Upper lobe of right lung (tissue), 1 donor: ENCODE results near the gene NTNG2. TPM values are rescaled to one million over a fixed set of nuclear protein-coding genes. Genes with fewer than 3 reads are reported as not detected.

Experiments used
- ATAC-seq: fragments of 200-7000 bp; cut with Tn5 transposase; one replicate; pipeline ENCODE4 v1.9.1; 2020; ENCODE audit warnings: mild to moderate bottlenecking, moderate library complexity
- DNase-seq: peaks from one replicate; pipeline ENCODE4 v3.0.0-alpha.2; 2020
- H3K27ac ChIP-seq: fragments of 200-600 bp; one replicate; pipeline ENCODE4 v1.8.0; 2022
- H3K27me3 ChIP-seq: fragments of 200-600 bp; one replicate; pipeline ENCODE4 v1.8.0; 2022; ENCODE audit warnings: mild to moderate bottlenecking
- H3K36me3 ChIP-seq: fragments of 200-600 bp; one replicate; pipeline ENCODE4 v1.8.0; 2022
- H3K4me1 ChIP-seq: fragments of 200-600 bp; one replicate; pipeline ENCODE4 v1.8.0; 2022
- H3K4me3 ChIP-seq: fragments of 200-600 bp; one replicate; pipeline ENCODE4 v1.8.0; 2022; ENCODE audit warnings: mild to moderate bottlenecking
- H3K9me3 ChIP-seq: fragments of 200-600 bp; one replicate; pipeline ENCODE4 v1.8.0; 2022
- CTCF ChIP-seq: fragments of 200-600 bp; IDR thresholded peaks from one replicate; pipeline ENCODE4 v1.8.0; 2022; ENCODE audit warnings: antibody characterized with exemption
- intact Hi-C: fragments of 100-400 bp; cut with DNase I; formaldehyde crosslinking; loops from one replicate; pipeline ENCODE4 v1.11.0; 2022
- total RNA-seq: library from RNA; stranded (reverse); fragmentation: NEBNext Ultra II Directional; extraction: Animal tissue kit (Norgen Biotek cat#: 25700); gene quantifications from one replicate; pipeline ENCODE4 v1.2.1, GENCODE V29; 2021
- donor health status: DM: no; HTN: yes; CAD: no; lungs with severe emphysema.

Gene NTNG2
- total RNA-seq, 1 donor from 2014 or later = 7.6 TPM

GRCh38 chr9:132163876-132164603 is 2.2 kb downstream of the NTNG2 start:
- H3K36me3 ChIP-seq = no peaks in the 10 kb centered on the region
- H3K9me3 ChIP-seq = no peaks in the 10 kb centered on the region
- DNase-seq (no peak), ATAC-seq (no peak)
- H3K4me1 ChIP-seq = peaks cover 24% of the 10 kb centered on the region
- TF ChIP-seq CTCF = no peak
- peak overlapping the region; percentile 42 for H3K4me3 ChIP-seq
- H3K27ac ChIP-seq = no peak overlapping the region
- intact Hi-C loops = no loop called here
- peaks cover 73% of the 10 kb centered on the region for H3K27me3 ChIP-seq

GRCh38 chr9:132164604-132165362 is 2.9 kb downstream of the NTNG2 start:
- H3K4me3 ChIP-seq = no peak overlapping the region
- no peak overlapping the region for H3K27ac ChIP-seq
- DNase-seq (no peak), ATAC-seq (no peak)
- peaks cover 24% of the 10 kb centered on the region for H3K4me1 ChIP-seq
- H3K27me3 ChIP-seq = peaks cover 65% of the 10 kb centered on the region
- TF ChIP-seq CTCF = no peak
- intact Hi-C loops = no loop called here
- no peaks in the 10 kb centered on the region for H3K9me3 ChIP-seq
- H3K36me3 ChIP-seq = no peaks in the 10 kb centered on the region

GRCh38 chr9:132166599-132166998 is 4.7 kb downstream of the NTNG2 start:
- DNase-seq (no peak), ATAC-seq (peak; percentile 35)
- Histone ChIP-seq H3K9me3 (no peaks in the 10 kb centered on the region), H3K27ac (no peak overlapping the region), H3K36me3 (no peaks in the 10 kb centered on the region), H3K4me1 (peaks cover 15% of the 10 kb centered on the region), H3K27me3 (peaks cover 57% of the 10 kb centered on the region), H3K4me3 (no peak overlapping the region)
- no peak for TF ChIP-seq CTCF
- intact Hi-C loops = no loop called here

- intact Hi-C loops = no loop called here
- TF ChIP-seq CTCF = no peak
- ATAC-seq (no peak), DNase-seq (no peak)
- H3K4me1 ChIP-seq = peaks cover 15% of the 10 kb centered on the region
- H3K9me3 ChIP-seq = no peaks in the 10 kb centered on the region
- peaks cover 56% of the 10 kb centered on the region for H3K27me3 ChIP-seq
- no peaks in the 10 kb centered on the region for H3K36me3 ChIP-seq
- no peak overlapping the region for H3K27ac ChIP-seq
- no peak overlapping the region for H3K4me3 ChIP-seq
These were observed 5.3 kb downstream of the NTNG2 start for GRCh38 chr9:132167192-132167591.

GRCh38 chr9:132168347-132168746 is 6.5 kb downstream of the NTNG2 start:
- no peaks in the 10 kb centered on the region for H3K9me3 ChIP-seq
- intact Hi-C loops = no loop called here
- ATAC-seq = no peak
- H3K36me3 ChIP-seq = no peaks in the 10 kb centered on the region
- H3K27me3 ChIP-seq = peaks cover 48% of the 10 kb centered on the region
- H3K4me1 ChIP-seq = peaks cover 7% of the 10 kb centered on the region
- no peak for DNase-seq
- no peak overlapping the region for H3K4me3 ChIP-seq
- H3K27ac ChIP-seq = no peak overlapping the region
- no peak for TF ChIP-seq CTCF
